ENCODE data around the gene PLCL2.

The PLCL2 gene

DNA sequence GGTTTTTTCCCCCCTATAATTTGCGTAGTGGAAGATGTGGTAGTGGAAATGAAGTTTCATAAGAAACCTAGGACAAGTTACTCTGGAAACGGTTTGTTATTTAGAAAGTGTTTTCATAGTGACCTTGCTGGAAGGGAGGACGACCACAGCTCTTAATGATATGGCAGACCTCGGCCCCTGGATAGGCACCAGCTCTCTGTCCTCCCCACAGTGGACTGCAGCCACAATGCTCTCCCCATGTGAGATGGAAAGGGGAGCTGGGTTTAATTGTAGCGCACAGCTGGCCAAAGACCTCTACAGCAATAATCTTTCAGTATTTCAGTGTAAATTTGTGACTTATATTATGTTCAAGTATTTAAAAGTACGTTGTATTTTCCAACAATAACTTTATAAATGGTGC, 151.2 kb downstream of the PLCL2 start:
- in situ Hi-C loops (cut with HindIII; ENCODE audit: low sequenced_read_pairs), result no loop called here
- no peak overlapping the region for H3K4me3 ChIP-seq (ENCODE audit: low read depth, low read length)
- TF ChIP-seq, protein P1, sequence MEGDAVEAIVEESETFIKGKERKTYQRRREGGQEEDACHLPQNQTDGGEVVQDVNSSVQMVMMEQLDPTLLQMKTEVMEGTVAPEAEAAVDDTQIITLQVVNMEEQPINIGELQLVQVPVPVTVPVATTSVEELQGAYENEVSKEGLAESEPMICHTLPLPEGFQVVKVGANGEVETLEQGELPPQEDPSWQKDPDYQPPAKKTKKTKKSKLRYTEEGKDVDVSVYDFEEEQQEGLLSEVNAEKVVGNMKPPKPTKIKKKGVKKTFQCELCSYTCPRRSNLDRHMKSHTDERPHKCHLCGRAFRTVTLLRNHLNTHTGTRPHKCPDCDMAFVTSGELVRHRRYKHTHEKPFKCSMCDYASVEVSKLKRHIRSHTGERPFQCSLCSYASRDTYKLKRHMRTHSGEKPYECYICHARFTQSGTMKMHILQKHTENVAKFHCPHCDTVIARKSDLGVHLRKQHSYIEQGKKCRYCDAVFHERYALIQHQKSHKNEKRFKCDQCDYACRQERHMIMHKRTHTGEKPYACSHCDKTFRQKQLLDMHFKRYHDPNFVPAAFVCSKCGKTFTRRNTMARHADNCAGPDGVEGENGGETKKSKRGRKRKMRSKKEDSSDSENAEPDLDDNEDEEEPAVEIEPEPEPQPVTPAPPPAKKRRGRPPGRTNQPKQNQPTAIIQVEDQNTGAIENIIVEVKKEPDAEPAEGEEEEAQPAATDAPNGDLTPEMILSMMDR (IDR thresholded peaks at IDR 0.05; ENCODE audit: low read depth, low read length, missing control alignments), result no peak
- DNase-seq (ENCODE audit: low read depth), result no peak

DNA sequence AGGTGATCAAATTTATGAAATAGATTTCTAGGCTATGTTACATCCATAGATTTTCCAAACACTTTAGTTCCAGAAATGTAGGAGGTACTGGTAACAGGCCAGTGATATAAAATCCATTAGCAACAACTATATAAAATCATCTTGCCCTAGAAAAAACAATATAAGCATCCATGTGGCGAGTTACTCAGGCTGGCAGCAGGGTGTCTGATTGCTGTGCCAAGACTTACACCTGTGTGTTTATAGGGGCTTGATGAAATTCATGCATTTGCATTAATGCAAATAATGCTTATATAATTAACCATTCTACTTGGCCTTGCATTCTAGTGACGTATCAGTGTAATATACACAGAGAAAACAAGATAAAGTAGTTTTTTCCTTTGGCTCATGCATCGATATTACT, 153.4 kb downstream of the PLCL2 start:
- in situ Hi-C loops (cut with HindIII; ENCODE audit: low sequenced_read_pairs), result no loop called here
- TF ChIP-seq, protein P1 (IDR thresholded peaks at IDR 0.05; ENCODE audit: low read depth, low read length, missing control alignments), result no peak

DNA sequence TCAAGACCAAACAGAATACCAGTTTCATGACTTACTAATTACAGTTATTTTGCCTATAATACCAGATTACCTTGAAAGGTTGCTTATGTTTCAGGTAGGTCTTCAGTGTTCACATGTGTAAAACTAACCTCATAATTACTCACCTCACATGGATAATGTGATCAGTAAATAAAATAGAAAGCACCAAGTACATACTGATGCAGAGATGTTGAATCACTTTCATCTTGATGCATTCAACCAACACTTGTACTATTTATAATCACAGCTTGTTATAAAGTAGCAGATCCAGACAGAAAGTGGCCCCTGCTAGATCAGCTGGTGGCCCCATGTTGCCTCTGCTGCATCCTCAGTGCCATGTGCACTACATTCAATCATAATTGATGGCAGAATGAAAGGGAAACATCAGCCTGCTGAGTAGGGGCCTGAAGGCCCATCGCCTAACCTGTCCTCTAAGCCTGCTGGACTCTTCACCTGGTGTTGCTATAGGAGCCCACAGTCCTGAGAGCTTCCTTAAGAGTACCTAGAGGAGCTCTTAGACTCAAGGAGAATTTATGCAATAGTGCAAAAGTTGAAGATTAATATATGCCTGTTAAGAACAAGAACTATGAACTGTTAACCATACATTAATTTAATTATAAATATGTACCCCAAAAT, 154.3 kb downstream of the PLCL2 start:
- TF ChIP-seq, protein P1 (IDR thresholded peaks at IDR 0.05; ENCODE audit: low read depth, low read length, missing control alignments), result no peak
- no peak for DNase-seq (ENCODE audit: low read depth)
- in situ Hi-C loops (cut with HindIII; ENCODE audit: low sequenced_read_pairs), result no loop called here
- H3K4me3 ChIP-seq (ENCODE audit: low read depth, low read length), result no peak overlapping the region

More for the DNA sequence above, 153.4 kb downstream of the PLCL2 start:
- H3K4me3 ChIP-seq (ENCODE audit: low read depth, low read length), result no peak overlapping the region
- no peak for DNase-seq (ENCODE audit: low read depth)

DNA sequence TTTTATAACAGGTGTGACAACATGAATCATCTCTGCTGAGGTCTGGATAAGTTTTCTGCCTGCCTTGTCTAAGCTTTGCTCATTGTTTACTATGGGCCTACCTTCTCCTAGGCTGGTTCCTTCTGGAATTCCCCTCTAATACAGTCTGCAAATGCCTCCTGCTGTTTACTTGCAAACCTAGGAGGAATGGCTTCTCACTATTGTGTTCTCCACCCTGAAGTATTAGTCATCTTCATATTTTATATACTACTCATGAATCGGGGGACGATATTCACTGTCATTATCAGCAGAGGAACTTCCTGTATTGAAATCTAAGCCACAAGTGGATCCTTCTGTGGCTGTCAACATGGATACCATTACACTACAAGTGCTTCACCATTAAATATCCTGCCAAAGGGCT, 154.8 kb downstream of the PLCL2 start:
- in situ Hi-C loops (cut with HindIII; ENCODE audit: low sequenced_read_pairs), result no loop called here
- H3K4me3 ChIP-seq (ENCODE audit: low read depth, low read length), result no peak overlapping the region
- DNase-seq (ENCODE audit: low read depth), result peak; percentile 80
- TF ChIP-seq, protein P1 (IDR thresholded peaks at IDR 0.05; ENCODE audit: low read depth, low read length, missing control alignments), result no peak

DNA sequence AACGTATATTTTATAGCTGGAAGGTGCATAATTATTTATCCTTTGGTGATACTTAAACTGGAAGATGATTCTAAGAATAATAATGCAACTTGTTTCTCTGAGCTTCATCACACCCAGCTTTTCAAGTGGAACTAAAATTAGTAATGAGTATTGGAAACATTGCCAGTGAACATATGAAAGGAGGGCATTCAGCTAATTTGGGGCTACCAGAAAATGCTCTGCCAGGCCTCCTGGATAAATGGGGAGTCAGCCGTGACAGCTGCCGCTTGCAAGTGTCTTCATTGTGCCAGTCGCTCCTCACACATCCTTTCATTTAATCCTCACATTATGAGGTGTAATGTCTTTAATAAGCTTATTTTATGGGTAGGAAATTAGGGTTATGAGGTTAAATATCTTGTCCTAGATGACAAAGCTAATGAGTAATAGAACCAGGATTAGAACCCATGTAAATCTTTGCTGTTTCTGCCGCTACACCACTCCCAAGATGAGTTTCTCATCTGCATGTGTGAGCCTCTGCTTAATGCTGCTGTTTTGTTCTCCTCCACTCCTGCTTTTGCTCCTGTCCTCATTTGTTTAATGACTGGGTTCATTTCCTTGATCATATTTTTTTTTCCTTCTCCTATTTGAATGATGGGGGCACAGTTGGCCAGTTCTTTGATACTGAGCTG, 155.7 kb downstream of the PLCL2 start:
- in situ Hi-C loops (cut with HindIII; ENCODE audit: low sequenced_read_pairs), result no loop called here
- H3K4me3 ChIP-seq (ENCODE audit: low read depth, low read length), result no peak overlapping the region
- DNase-seq (ENCODE audit: low read depth), result no peak
- TF ChIP-seq, protein P1 (IDR thresholded peaks at IDR 0.05; ENCODE audit: low read depth, low read length, missing control alignments), result no peak

DNA sequence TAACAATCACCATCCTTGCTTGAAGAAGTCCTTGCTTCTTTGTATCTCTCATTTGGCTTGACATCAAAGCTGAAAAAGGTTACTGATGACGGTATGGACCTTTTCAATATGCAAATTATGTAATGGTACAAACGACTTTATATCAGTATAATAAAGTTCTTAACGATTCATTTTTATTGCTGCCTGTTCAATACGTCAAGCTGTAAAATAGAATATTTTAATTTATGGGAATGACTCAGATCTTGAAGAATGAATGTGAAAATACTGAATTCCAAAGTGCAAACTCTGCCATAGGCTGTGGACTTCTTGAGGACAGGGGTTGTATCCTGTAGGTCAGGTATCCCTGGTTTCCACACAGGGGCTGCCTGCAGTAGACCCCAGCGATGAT, 156.2 kb downstream of the PLCL2 start:
- no peak for DNase-seq (ENCODE audit: low read depth)
- TF ChIP-seq, protein P1 (IDR thresholded peaks at IDR 0.05; ENCODE audit: low read depth, low read length, missing control alignments), result no peak
- in situ Hi-C loops (cut with HindIII; ENCODE audit: low sequenced_read_pairs), result no loop called here

More for the DNA sequence above, 156.2 kb downstream of the PLCL2 start:
- no peak overlapping the region for H3K4me3 ChIP-seq (ENCODE audit: low read depth, low read length)
